Smooth muscle cell (in vitro differentiated cells): ENCODE measurements around the gene CAMK1. TPM values are rescaled to one million over a fixed set of nuclear protein-coding genes. Genes with fewer than 3 reads are reported as not detected.

Experiments used
- DNase-seq: peaks from one replicate; lab custom pipeline; 2025; ENCODE audit not compliant: unreplicated experiment; lab: John Stamatoyannopoulos, UW
- H2AFZ ChIP-seq: fragments of 200-600 bp; sonication (generic); 2 replicates; pipeline ENCODE4 v1.6.0; 2016; ENCODE audit warnings: antibody characterized with exemption, low read depth, mild to moderate bottlenecking
- H3F3A ChIP-seq: fragments of 200-600 bp; sonication (generic); 2 replicates; pipeline ENCODE4 v1.6.0; 2017; ENCODE audit warnings: antibody characterized with exemption, low read depth
- H3K27ac ChIP-seq: fragments of 200-600 bp; sonication (generic); 2 replicates; pipeline ENCODE4 v1.5.1; 2016; ENCODE audit warnings: low read depth, mild to moderate bottlenecking
- H3K27me3 ChIP-seq: fragments of 200-600 bp; sonication (generic); 2 replicates; pipeline ENCODE4 v1.6.1; 2016; ENCODE audit warnings: low read depth, mild to moderate bottlenecking
- H3K36me3 ChIP-seq: fragments of 200-600 bp; sonication (generic); 2 replicates; pipeline ENCODE4 v1.5.1; 2016; ENCODE audit warnings: low read depth
- H3K4me1 ChIP-seq: fragments of 200-600 bp; sonication (generic); 2 replicates; pipeline ENCODE4 v1.5.1; 2016; ENCODE audit warnings: low read depth
- H3K4me2 ChIP-seq: fragments of 200-600 bp; sonication (generic); 2 replicates; pipeline ENCODE4 v1.6.0; 2016; ENCODE audit warnings: mild to moderate bottlenecking
- H3K4me3 ChIP-seq: fragments of 200-600 bp; sonication (generic); 2 replicates; pipeline ENCODE4 v1.5.1; 2016; ENCODE audit warnings: mild to moderate bottlenecking
- H3K79me2 ChIP-seq: fragments of 200-600 bp; sonication (generic); 2 replicates; pipeline ENCODE4 v1.6.0; 2016; ENCODE audit warnings: low read depth, mild to moderate bottlenecking
- H3K9ac ChIP-seq: fragments of 200-600 bp; sonication (generic); 2 replicates; pipeline ENCODE4 v1.6.0; 2016; ENCODE audit warnings: low read depth
- H3K9me3 ChIP-seq: fragments of 200-600 bp; sonication (generic); replicated peaks from 2 replicates; pipeline ENCODE4 v1.5.1; 2016; ENCODE audit warnings: low read depth
- H4K20me1 ChIP-seq: fragments of 200-600 bp; sonication (generic); 2 replicates; pipeline ENCODE4 v1.6.0; 2016; ENCODE audit warnings: low read depth
- WGBS: methylation state at CpG from one replicate; pipeline ENCODE4 v1.1.7; 2016; ENCODE audit warnings: low lambda C conversion rate; 5-methylcytosine and 5-hydroxymethylcytosine counted together
- polyA plus RNA-seq: library from polyadenylated mRNA; unstranded; fragments of >200 nt; fragmentation: Nextera tagmentation; extraction: Ambion mirVana; gene quantifications from 2 replicates; pipeline ENCODE4 v1.2.1, GENCODE V29; 2016
- total RNA-seq: library from RNA; depleted of rRNA; stranded (reverse); fragments of >200 nt; gene quantifications from 2 replicates; pipeline ENCODE4 v1.2.3, GENCODE V29; 2014
- TF ChIP-seq, protein P1 (sequence below): fragments of 200-600 bp; sonication (generic); IDR thresholded peaks from 2 replicates; pipeline ENCODE4 v1.5.1; 2017; ENCODE audit warnings: borderline replicate concordance, mild to moderate bottlenecking, antibody characterized with exemption; ENCODE audit not compliant: insufficient read depth, poor library complexity, severe bottlenecking

CAMK1 gene
- total and polyA plus RNA-seq, 2 experiments from 2014 or later: 6.3 to 6.4 TPM

DNA sequence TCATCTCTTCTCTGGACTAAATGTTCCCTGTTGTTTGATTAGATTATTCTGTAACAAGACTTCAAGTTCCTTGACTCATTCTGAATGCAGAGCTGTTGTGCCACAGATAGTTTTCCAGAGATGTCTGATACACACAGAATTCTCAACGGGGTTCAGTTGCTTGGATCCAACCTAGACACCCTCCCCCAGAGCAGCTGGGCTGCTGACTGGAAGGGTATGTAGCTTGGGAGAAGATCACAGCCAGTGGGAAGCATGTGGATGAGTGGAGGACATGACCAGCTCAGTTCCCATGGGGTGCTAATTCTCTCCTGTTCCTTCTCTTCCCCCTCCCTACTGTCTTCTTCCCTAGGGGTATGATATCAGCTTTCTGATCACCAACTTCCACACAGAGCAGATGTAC is 33.7 kb upstream of the CAMK1 start:
- no peak overlapping the region for H2AFZ ChIP-seq
- TF ChIP-seq, protein P1, sequence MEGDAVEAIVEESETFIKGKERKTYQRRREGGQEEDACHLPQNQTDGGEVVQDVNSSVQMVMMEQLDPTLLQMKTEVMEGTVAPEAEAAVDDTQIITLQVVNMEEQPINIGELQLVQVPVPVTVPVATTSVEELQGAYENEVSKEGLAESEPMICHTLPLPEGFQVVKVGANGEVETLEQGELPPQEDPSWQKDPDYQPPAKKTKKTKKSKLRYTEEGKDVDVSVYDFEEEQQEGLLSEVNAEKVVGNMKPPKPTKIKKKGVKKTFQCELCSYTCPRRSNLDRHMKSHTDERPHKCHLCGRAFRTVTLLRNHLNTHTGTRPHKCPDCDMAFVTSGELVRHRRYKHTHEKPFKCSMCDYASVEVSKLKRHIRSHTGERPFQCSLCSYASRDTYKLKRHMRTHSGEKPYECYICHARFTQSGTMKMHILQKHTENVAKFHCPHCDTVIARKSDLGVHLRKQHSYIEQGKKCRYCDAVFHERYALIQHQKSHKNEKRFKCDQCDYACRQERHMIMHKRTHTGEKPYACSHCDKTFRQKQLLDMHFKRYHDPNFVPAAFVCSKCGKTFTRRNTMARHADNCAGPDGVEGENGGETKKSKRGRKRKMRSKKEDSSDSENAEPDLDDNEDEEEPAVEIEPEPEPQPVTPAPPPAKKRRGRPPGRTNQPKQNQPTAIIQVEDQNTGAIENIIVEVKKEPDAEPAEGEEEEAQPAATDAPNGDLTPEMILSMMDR: no peak
- H3F3A ChIP-seq: peaks cover 23% of the 10 kb centered on the region
- WGBS: 96% methylated on average over 1 of the region's 1 CpG
- no peak overlapping the region for H3K27ac ChIP-seq
- no peaks in the 10 kb centered on the region for H3K9me3 ChIP-seq
- peaks cover 11% of the 10 kb centered on the region for H3K79me2 ChIP-seq
- no peak overlapping the region for H3K9ac ChIP-seq
- no peak for DNase-seq
- no peak overlapping the region for H3K4me3 ChIP-seq
- no peaks in the 10 kb centered on the region for H3K27me3 ChIP-seq
- H3K4me2 ChIP-seq: no peak overlapping the region
- H3K36me3 ChIP-seq: peaks cover 17% of the 10 kb centered on the region
- H4K20me1 ChIP-seq: peaks cover 16% of the 10 kb centered on the region
- H3K4me1 ChIP-seq: no peaks in the 10 kb centered on the region

DNA sequence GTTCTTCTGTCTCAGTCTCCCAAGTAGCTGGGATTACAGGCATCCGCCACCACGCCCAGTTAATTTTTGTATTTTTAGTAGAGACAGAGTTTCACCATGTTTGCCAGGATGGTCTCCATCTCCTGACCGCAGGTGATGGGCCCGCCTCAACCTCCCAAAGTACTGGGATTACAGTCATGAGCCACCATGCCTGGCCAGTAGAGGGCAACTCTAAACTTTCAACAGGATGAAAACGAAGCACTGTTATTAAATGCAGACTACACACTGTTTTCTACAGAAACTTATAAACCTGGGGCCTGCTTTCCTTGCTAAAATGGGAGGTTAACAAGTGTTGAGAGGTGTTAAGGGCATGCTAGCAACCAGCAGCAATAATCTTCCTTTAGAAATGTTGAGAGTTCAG is 30.8 kb upstream of the CAMK1 start:
- Histone ChIP-seq H3F3A (peaks cover 10% of the 10 kb centered on the region), H2AFZ (no peak overlapping the region), H3K27ac (no peak overlapping the region), H3K9me3 (no peaks in the 10 kb centered on the region), H3K9ac (no peak overlapping the region), H3K27me3 (no peaks in the 10 kb centered on the region), H3K4me3 (no peak overlapping the region), H4K20me1 (peaks cover 42% of the 10 kb centered on the region), H3K4me1 (no peaks in the 10 kb centered on the region), H3K36me3 (peaks cover 32% of the 10 kb centered on the region), H3K79me2 (peaks cover 41% of the 10 kb centered on the region), H3K4me2 (no peak overlapping the region)
- 94% methylated on average over 5 of the region's 5 CpGs for WGBS
- no peak for DNase-seq
- TF ChIP-seq, protein P1: peak; percentile 21

DNA sequence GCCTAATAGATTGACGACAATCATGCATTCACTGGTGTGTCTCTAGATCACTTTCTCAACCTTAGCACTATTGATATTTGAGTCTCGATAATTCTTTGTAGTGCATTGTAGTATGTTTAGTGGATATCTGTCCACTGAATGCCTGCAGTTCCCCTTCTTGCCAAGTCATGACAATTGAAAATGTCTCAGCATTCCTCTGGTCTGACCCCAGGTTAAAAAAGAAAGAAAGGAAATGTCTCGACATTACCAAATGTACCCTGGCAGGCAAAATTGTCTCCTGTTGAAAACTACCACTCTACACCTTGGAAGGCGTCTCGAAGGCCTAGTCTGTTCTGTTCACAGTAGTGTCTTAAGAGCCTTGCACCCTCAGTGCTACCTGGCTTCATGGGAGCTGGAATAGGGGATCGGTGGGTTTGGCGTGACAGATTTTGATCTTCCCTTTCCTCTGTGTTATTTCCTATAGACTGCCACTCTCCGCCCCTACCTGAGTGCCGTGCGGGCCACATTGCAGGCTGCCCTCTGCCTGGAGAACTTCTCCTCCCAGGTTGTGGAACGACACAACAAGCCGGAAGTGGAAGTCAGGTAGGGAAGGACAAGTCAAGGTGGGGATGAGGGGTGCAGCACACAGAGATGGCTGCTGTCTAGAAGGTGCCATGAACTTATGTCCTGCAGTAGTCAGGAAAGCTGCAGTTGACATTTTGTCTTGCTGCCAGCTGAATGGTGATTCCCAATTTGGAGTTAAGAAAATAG is 27.6 kb upstream of the CAMK1 start:
- Histone ChIP-seq H3K36me3 (peaks cover 26% of the 10 kb centered on the region), H3K4me1 (peaks cover 5% of the 10 kb centered on the region), H3K9ac (no peak overlapping the region), H2AFZ (no peak overlapping the region), H3K4me3 (no peak overlapping the region), H3K27ac (no peak overlapping the region), H3K27me3 (no peaks in the 10 kb centered on the region), H3K4me2 (no peak overlapping the region), H3K9me3 (no peaks in the 10 kb centered on the region), H3F3A (no peaks in the 10 kb centered on the region), H4K20me1 (peaks cover 52% of the 10 kb centered on the region), H3K79me2 (peaks cover 67% of the 10 kb centered on the region)
- WGBS: 97% methylated on average over 12 of the region's 12 CpGs
- TF ChIP-seq, protein P1: no peak
- no peak for DNase-seq

GRCh38 chr3:9795207-9795606 is 25.5 kb upstream of the CAMK1 start:
- Histone ChIP-seq H3K9me3 (no peaks in the 10 kb centered on the region), H3K4me2 (no peak overlapping the region), H3F3A (peaks cover 5% of the 10 kb centered on the region), H4K20me1 (peaks cover 52% of the 10 kb centered on the region), H3K36me3 (peaks cover 20% of the 10 kb centered on the region), H3K27ac (no peak overlapping the region), H3K79me2 (peaks cover 73% of the 10 kb centered on the region), H3K4me1 (peaks cover 10% of the 10 kb centered on the region), H2AFZ (no peak overlapping the region), H3K4me3 (no peak overlapping the region), H3K9ac (no peak overlapping the region), H3K27me3 (no peaks in the 10 kb centered on the region)
- TF ChIP-seq, protein P1: no peak
- WGBS: 96% methylated on average over 5 of the region's 5 CpGs
- no peak for DNase-seq
